PC-3 (cell line): ENCODE measurements around the gene AUTS2. TPM values are rescaled to one million over a fixed set of nuclear protein-coding genes. Genes with fewer than 3 reads are reported as not detected.
"Not testable (repeated sequence)": the region's sequence is repeated elsewhere in the genome, so short reads cannot be mapped to it uniquely, and the experiment has no call there.

ENCODE experiments used
- ATAC-seq: fragments of 200-7000 bp; cut with Tn5 transposase; 2 replicates; pipeline ENCODE4 v1.9.1; 2020; ENCODE audit warnings: mild to moderate bottlenecking, moderate library complexity
- BruUV-seq: library from RNA; stranded (reverse); fragments of 400-500 nt; replicated peaks from 2 replicates; lab custom pipeline; 2021; lab: Mats Ljungman, UMichigan
- CTCF ChIA-PET: fragments of 300-600 bp; sonication (Branson Sonifier 250); formaldehyde crosslinking; loops from one replicate; lab custom pipeline; 2022; ENCODE audit warnings: antibody characterized with exemption; lab: Charles Lee
- POLR2A ChIA-PET: fragments of 300-600 bp; sonication (Branson Sonifier 250); formaldehyde crosslinking; loops from one replicate; lab custom pipeline; 2022; ENCODE audit warnings: antibody characterized with exemption; ENCODE audit not compliant: unreplicated experiment; lab: Charles Lee
- DNase-seq: peaks from one replicate; pipeline ENCODE4 v3.0.0-alpha.2; 2015
- H2AFZ ChIP-seq: fragments of 300-600 bp; sonication (generic); 2 replicates; pipeline ENCODE4 v1.6.0; 2016; ENCODE audit warnings: antibody characterized with exemption, low read length
- H3F3A ChIP-seq: fragments of 300-600 bp; sonication (generic); one replicate; pipeline ENCODE4 v1.6.0; 2017; ENCODE audit warnings: antibody characterized with exemption, low read length, control low read depth, mild to moderate bottlenecking; ENCODE audit not compliant: unreplicated experiment
- H3K27ac ChIP-seq: fragments of 300-600 bp; sonication (generic); 2 replicates; pipeline ENCODE4 v1.5.1; 2016; ENCODE audit warnings: mild to moderate bottlenecking, low read length
- H3K27me3 ChIP-seq: fragments of 300-600 bp; sonication (generic); 2 replicates; pipeline ENCODE4 v1.6.1; 2016; ENCODE audit warnings: low read length, mixed read lengths
- H3K36me3 ChIP-seq: fragments of 300-600 bp; sonication (generic); 2 replicates; pipeline ENCODE4 v1.6.1; 2016; ENCODE audit warnings: low read depth, mixed run types, low read length, mixed read lengths
- H3K4me1 ChIP-seq: fragments of 300-600 bp; sonication (generic); 2 replicates; pipeline ENCODE4 v1.5.1; 2016; ENCODE audit warnings: low read length; ENCODE audit not compliant: insufficient read depth
- H3K4me2 ChIP-seq: fragments of 300-600 bp; sonication (generic); 2 replicates; pipeline ENCODE4 v1.6.0; 2016; ENCODE audit warnings: low read length
- H3K4me3 ChIP-seq: fragments of 300-600 bp; sonication (generic); 2 replicates; pipeline ENCODE4 v1.5.1; 2016; ENCODE audit warnings: mild to moderate bottlenecking, low read length, mixed read lengths
- H3K79me2 ChIP-seq: fragments of 300-600 bp; sonication (generic); 2 replicates; pipeline ENCODE4 v1.6.1; 2017; ENCODE audit warnings: low read length, mixed read lengths
- H3K9ac ChIP-seq: fragments of 300-600 bp; sonication (generic); 2 replicates; pipeline ENCODE4 v1.6.0; 2016; ENCODE audit warnings: mild to moderate bottlenecking, low read length
- H3K9me2 ChIP-seq: fragments of 300-600 bp; sonication (generic); replicated peaks from 2 replicates; pipeline ENCODE4 v1.6.1; 2016; ENCODE audit warnings: mixed run types, low read length, mixed read lengths
- H3K9me3 ChIP-seq: fragments of 300-600 bp; sonication (generic); 2 replicates; pipeline ENCODE4 v1.6.1; 2016; ENCODE audit warnings: low read length, mixed read lengths
- H4K20me1 ChIP-seq: fragments of 300-600 bp; sonication (generic); 2 replicates; pipeline ENCODE4 v1.6.1; 2016; ENCODE audit warnings: low read length, mixed read lengths
- EZH2 ChIP-seq: fragments of 300-600 bp; sonication (generic); IDR thresholded peaks from one replicate; pipeline ENCODE4 v1.6.1; 2017; ENCODE audit warnings: antibody characterized with exemption, mild to moderate bottlenecking, low read length; ENCODE audit not compliant: unreplicated experiment
- EZH2phosphoT487 ChIP-seq: fragments of 300-600 bp; sonication (generic); IDR thresholded peaks from 2 replicates; pipeline ENCODE4 v1.6.1; 2018; ENCODE audit warnings: mild to moderate bottlenecking, antibody characterized with exemption, low read length, borderline replicate concordance
- intact Hi-C: fragments of 100-400 bp; cut with micrococcal nuclease; formaldehyde crosslinking; loops from 2 replicates; pipeline ENCODE4 v1.9.0; 2023
- total RNA-seq: library from RNA; depleted of rRNA; stranded (reverse); fragments of >200 nt; gene quantifications from 2 replicates; pipeline ENCODE4 v1.2.3, GENCODE V29; 2014
- TF ChIP-seq, protein P1 (sequence below): fragments of 300-600 bp; sonication (generic); conservative IDR thresholded peaks from 2 replicates; pipeline ENCODE4 v1.5.1; 2017; ENCODE audit warnings: antibody characterized with exemption, low read depth, mild to moderate bottlenecking, low read length

Gene AUTS2
- total RNA-seq, 1 experiment from 2014 or later, result not detected

DNA sequence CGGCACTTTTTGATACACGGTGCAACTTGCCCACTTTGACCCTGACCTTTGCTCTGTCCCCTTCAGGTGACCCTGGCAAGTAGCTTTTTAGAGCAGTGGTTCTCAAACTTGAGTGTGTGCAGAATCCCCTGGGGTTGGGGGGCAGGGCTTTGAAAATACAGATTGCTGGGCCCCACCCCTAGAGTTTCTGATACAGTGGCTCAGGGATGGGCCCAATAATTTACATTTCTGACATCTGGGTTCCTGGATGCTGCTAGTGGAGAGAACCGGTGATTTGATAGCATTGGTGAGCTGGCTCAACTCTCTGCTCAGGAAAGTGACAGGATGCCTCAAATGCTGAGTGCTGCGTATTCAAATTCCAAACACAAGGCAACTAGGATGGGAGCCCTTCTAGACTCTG is 995.9 kb downstream of the AUTS2 start:
- H3K4me1 ChIP-seq, result no peaks in the 10 kb centered on the region
- TF ChIP-seq, protein P1, sequence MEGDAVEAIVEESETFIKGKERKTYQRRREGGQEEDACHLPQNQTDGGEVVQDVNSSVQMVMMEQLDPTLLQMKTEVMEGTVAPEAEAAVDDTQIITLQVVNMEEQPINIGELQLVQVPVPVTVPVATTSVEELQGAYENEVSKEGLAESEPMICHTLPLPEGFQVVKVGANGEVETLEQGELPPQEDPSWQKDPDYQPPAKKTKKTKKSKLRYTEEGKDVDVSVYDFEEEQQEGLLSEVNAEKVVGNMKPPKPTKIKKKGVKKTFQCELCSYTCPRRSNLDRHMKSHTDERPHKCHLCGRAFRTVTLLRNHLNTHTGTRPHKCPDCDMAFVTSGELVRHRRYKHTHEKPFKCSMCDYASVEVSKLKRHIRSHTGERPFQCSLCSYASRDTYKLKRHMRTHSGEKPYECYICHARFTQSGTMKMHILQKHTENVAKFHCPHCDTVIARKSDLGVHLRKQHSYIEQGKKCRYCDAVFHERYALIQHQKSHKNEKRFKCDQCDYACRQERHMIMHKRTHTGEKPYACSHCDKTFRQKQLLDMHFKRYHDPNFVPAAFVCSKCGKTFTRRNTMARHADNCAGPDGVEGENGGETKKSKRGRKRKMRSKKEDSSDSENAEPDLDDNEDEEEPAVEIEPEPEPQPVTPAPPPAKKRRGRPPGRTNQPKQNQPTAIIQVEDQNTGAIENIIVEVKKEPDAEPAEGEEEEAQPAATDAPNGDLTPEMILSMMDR, result no peak
- no peak for TF ChIP-seq EZH2
- TF ChIP-seq EZH2phosphoT487, result no peak
- no peak overlapping the region for H3K9ac ChIP-seq
- no peaks in the 10 kb centered on the region for H3K27me3 ChIP-seq
- H3K4me2 ChIP-seq, result no peak overlapping the region
- H3K9me3 ChIP-seq, result no peaks in the 10 kb centered on the region
- no peaks in the 10 kb centered on the region for H3K79me2 ChIP-seq
- no peak overlapping the region for H2AFZ ChIP-seq
- ATAC-seq (no peak), DNase-seq (no peak)
- H3K9me2 ChIP-seq, result no peaks in the 10 kb centered on the region
- intact Hi-C loops, result no loop called here
- ChIA-PET POLR2A (no interaction called here), CTCF (no interaction called here)
- no peaks in the 10 kb centered on the region for H4K20me1 ChIP-seq
- no peaks in the 10 kb centered on the region for H3K36me3 ChIP-seq
- H3F3A ChIP-seq, result no peaks in the 10 kb centered on the region
- no peak overlapping the region for H3K27ac ChIP-seq
- H3K4me3 ChIP-seq, result no peak overlapping the region
- BruUV-seq, result no TSS peak

GRCh38 chr7:70594885-70595284 is 996.6 kb downstream of the AUTS2 start:
- H2AFZ ChIP-seq, H3K4me2 ChIP-seq, H4K20me1 ChIP-seq, H3K9me2 ChIP-seq, intact Hi-C loops, BruUV-seq, CTCF ChIA-PET, H3K36me3 ChIP-seq, H3F3A ChIP-seq, H3K79me2 ChIP-seq, H3K4me1 ChIP-seq, H3K9ac ChIP-seq, H3K27me3 ChIP-seq, H3K9me3 ChIP-seq, H3K4me3 ChIP-seq, H3K27ac ChIP-seq, ATAC-seq, POLR2A ChIA-PET, DNase-seq: not testable (repeated sequence)

DNA sequence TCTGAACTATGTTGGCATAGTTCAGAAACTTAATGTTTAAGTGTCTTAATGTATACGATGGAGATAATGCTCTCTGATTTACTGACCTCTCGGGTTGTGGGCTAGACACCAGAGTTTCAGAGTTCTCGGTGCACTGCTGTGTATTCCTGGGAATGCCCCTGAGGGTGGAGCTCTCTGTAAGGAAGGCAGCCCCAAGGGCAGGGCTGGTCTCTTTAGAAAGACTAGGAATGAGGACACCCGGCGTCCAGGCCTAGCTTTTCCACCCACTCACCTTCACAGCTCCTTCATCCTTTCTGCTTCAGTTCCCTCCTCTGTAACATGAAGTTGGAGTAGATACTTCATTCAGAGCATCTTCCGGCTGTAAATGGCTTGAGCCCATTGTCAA is 997.1 kb downstream of the AUTS2 start:
- DNase-seq (no peak), ATAC-seq (no peak)
- POLR2A ChIA-PET, result no interaction called here
- TF ChIP-seq, protein P1, result no peak
- no peak for TF ChIP-seq EZH2phosphoT487
- no peaks in the 10 kb centered on the region for H3K79me2 ChIP-seq
- no peaks in the 10 kb centered on the region for H3K4me1 ChIP-seq
- H3K4me3 ChIP-seq, result no peak overlapping the region
- intact Hi-C loops, result no loop called here
- no peaks in the 10 kb centered on the region for H3K9me3 ChIP-seq
- no peaks in the 10 kb centered on the region for H3K27me3 ChIP-seq
- H3K9me2 ChIP-seq, result no peaks in the 10 kb centered on the region
- H2AFZ ChIP-seq, result no peak overlapping the region
- H3F3A ChIP-seq, result no peaks in the 10 kb centered on the region
- CTCF ChIA-PET, result no interaction called here
- H3K36me3 ChIP-seq, result no peaks in the 10 kb centered on the region
- H3K9ac ChIP-seq, result no peak overlapping the region
- no peak overlapping the region for H3K27ac ChIP-seq
- no TSS peak for BruUV-seq
- no peaks in the 10 kb centered on the region for H4K20me1 ChIP-seq
- H3K4me2 ChIP-seq, result no peak overlapping the region
